HepG2 (cell line): ENCODE results near the gene CEP19. TPM values are rescaled to one million over a fixed set of nuclear protein-coding genes. Genes with fewer than 3 reads are reported as not detected.
A peak's percentile ranks its signal among the peaks of the same experiment; 100 is the strongest.

Source experiments
- ADNP ChIP-seq: sonication (generic); formaldehyde crosslinking; IDR thresholded peaks from 2 replicates; pipeline ENCODE4 v1.4.0; 2020; ENCODE audit warnings: missing genetic modification reagents
- BORCS8-MEF2B ChIP-seq: sonication (generic); formaldehyde crosslinking; IDR thresholded peaks from 2 replicates; pipeline ENCODE4 v1.8.0; 2022; ENCODE audit warnings: mild to moderate bottlenecking, missing genetic modification reagents
- CEBPG ChIP-seq: IDR thresholded peaks from 2 replicates; pipeline ENCODE4 v1.6.1; 2016
- CHD4 ChIP-seq: fragments of 200-600 bp; sonication (generic); IDR thresholded peaks from 2 replicates; pipeline ENCODE4 v1.7.0; 2017; ENCODE audit warnings: mild to moderate bottlenecking, low read length, borderline replicate concordance
- DMAP1 ChIP-seq: IDR thresholded peaks from 2 replicates; pipeline ENCODE4 v1.6.1; 2016
- ERF ChIP-seq: IDR thresholded peaks from 2 replicates; pipeline ENCODE4 v1.6.1; 2018; ENCODE audit warnings: missing biosample characterization, missing genetic modification reagents
- ESRRA ChIP-seq: sonication (generic); formaldehyde crosslinking; IDR thresholded peaks from 2 replicates; pipeline ENCODE4 v1.5.1; 2020; ENCODE audit warnings: mild to moderate bottlenecking, low read depth, missing genetic modification reagents
- IRF2 ChIP-seq: IDR thresholded peaks from 2 replicates; pipeline ENCODE4 v1.6.1; 2018; ENCODE audit warnings: missing genetic modification reagents, missing compliant biosample characterization
- MED8 ChIP-seq: sonication (generic); formaldehyde crosslinking; IDR thresholded peaks from 2 replicates; pipeline ENCODE4 v1.8.1; 2023; ENCODE audit warnings: mild to moderate bottlenecking, missing genetic modification reagents; ENCODE audit not compliant: insufficient replicate concordance
- MIER2 ChIP-seq: IDR thresholded peaks from 2 replicates; pipeline ENCODE4 v1.6.1; 2016; ENCODE audit warnings: missing biosample characterization, missing genetic modification reagents
- MTA1 ChIP-seq: sonication (generic); formaldehyde crosslinking; IDR thresholded peaks from 2 replicates; pipeline ENCODE4 v1.4.0; 2020; ENCODE audit warnings: missing genetic modification reagents, mild to moderate bottlenecking, borderline replicate concordance
- PLRG1 ChIP-seq: fragments of 450-650 bp; conservative IDR thresholded peaks from 2 replicates; pipeline ENCODE4 v1.6.1; 2016
- SSRP1 ChIP-seq: IDR thresholded peaks from 2 replicates; pipeline ENCODE4 v1.6.1; 2016; ENCODE audit warnings: control low read depth
- SYNCRIP ChIP-seq: fragments of 200-400 bp; formaldehyde crosslinking; IDR thresholded peaks from 2 replicates; pipeline ENCODE4 v1.6.1; 2018; ENCODE audit warnings: mild to moderate bottlenecking, low read depth, low read length; ENCODE audit not compliant: insufficient read depth
- ZKSCAN5 ChIP-seq: sonication (generic); formaldehyde crosslinking; IDR thresholded peaks from 2 replicates; pipeline ENCODE4 v1.5.1; 2020; ENCODE audit warnings: mild to moderate bottlenecking, missing genetic modification reagents
- ZNF563 ChIP-seq: sonication (generic); formaldehyde crosslinking; IDR thresholded peaks from 2 replicates; pipeline ENCODE4 v1.8.0; 2022; ENCODE audit warnings: mild to moderate bottlenecking, moderate library complexity, missing genetic modification reagents
- ZNF788 ChIP-seq: sonication (generic); formaldehyde crosslinking; IDR thresholded peaks from 2 replicates; pipeline ENCODE4 v1.5.0; 2020; ENCODE audit warnings: mild to moderate bottlenecking, missing genetic modification reagents, borderline replicate concordance
- ZNF878 ChIP-seq: sonication (generic); formaldehyde crosslinking; IDR thresholded peaks from 2 replicates; pipeline ENCODE4 v1.8.1; 2023; ENCODE audit warnings: mild to moderate bottlenecking, missing genetic modification reagents, moderate library complexity
- polyA plus RNA-seq, 8 experiments: library from polyadenylated mRNA; depleted of rRNA in 3 of 8; stranded (reverse) in 7 of 8; unstranded in 1 of 8; fragments of >200 nt; fragmentation: Illumina TruSeq in 4 of 8; extraction: Trizol in 4 of 8; gene quantifications; 2 replicates each; pipeline versions ENCODE4 v1.2.1 to v1.2.3, GENCODE V29; 2011 to 2016; ENCODE audit warnings: low read depth in 4 of 8, missing spikeins in 1 of 8, mixed read lengths in 1 of 8; ENCODE audit not compliant: insufficient read depth in 1 of 8
- total RNA-seq, 5 experiments: library from RNA; depleted of rRNA; stranded (reverse); fragments of >200 nt; fragmentation: Illumina TruSeq; extraction: Trizol; gene quantifications; 2 replicates each; pipeline ENCODE4 v1.2.3, GENCODE V29; 2016; ENCODE audit warnings: low read depth in 1 of 5
- TF ChIP-seq, protein P1 (sequence below): IDR thresholded peaks from 2 replicates; pipeline ENCODE4 v1.6.1; 2012; ENCODE audit warnings: low read depth, low read length, improper control_type of control experiment
- TF ChIP-seq, protein P2 (sequence below): sonication (generic); formaldehyde crosslinking; IDR thresholded peaks from 2 replicates; pipeline ENCODE4 v1.4.0; 2020; ENCODE audit warnings: mild to moderate bottlenecking, missing genetic modification reagents
- TF ChIP-seq, protein P3 (sequence below): IDR thresholded peaks from 2 replicates; pipeline ENCODE4 v1.6.1; 2016; ENCODE audit warnings: missing genetic modification reagents, missing compliant biosample characterization
- TF ChIP-seq, protein P4 (sequence below): sonication (generic); formaldehyde crosslinking; IDR thresholded peaks from 2 replicates; pipeline ENCODE4 v1.5.0; 2020; ENCODE audit warnings: missing genetic modification reagents
- TF ChIP-seq, protein P5 (sequence below), 2 experiments: sonication (generic) in 1 of 2; formaldehyde crosslinking in 1 of 2; IDR thresholded peaks; 2 replicates each; pipeline versions ENCODE4 v1.5.1 to v1.6.1; 2011 to 2020; ENCODE audit warnings: borderline replicate concordance in 1 of 2, low read depth in 1 of 2, low read length in 1 of 2, mild to moderate bottlenecking in 1 of 2, missing genetic modification reagents in 1 of 2, moderate library complexity in 1 of 2
- TF ChIP-seq, protein P6 (sequence below): sonication (generic); formaldehyde crosslinking; IDR thresholded peaks from 2 replicates; pipeline ENCODE4 v1.4.0; 2020; ENCODE audit warnings: mild to moderate bottlenecking, low read depth, missing genetic modification reagents

Gene CEP19
- total and polyA plus RNA-seq, 2 of the 13 experiments (the other 11 are each of a cell fraction or from before 2014, with no cell fraction given): 0.48 to 1.2 TPM

DNA sequence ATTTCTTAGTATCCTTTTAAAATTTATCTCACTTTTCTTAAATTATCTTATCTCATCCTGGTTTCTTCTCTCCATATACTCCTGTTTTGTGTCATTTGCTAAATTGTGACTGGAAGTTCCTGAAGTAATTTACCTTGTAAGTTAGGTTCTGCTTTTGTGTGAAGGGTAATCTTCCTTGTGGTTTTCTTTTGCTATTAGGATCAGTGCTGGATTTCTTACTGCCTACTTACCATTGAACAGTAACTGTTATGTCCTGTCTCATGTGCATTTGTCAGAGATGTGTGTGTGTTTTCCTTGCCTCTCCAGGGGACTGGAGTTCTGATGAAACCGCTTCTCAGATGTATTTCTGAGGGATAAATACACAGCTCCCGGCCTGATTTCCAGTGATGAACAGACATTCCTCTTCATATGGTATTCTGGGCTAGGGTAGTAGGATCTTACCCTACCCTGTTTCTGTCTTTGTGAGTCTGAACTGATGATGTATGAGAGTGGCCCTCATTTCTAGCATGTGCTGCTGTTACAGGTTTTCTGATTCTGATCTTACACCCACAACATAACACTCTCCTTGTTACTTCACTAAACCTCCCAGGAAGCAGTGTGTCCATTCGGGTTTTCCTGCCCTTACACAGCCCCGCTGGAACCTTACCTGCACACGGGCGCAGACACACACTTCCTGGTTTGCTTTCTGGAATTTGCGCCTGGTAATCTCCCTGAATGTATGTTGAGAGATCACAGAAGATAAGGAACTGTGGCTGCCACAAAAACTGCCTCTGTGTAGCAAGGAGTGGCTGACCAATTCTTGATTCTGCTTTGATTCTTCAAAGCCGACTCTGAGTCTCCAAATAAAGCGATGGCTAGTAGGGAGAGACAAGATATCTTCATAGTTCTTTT is 42.3 kb upstream of the CEP19 start (continued):
- TF ChIP-seq, protein P1, sequence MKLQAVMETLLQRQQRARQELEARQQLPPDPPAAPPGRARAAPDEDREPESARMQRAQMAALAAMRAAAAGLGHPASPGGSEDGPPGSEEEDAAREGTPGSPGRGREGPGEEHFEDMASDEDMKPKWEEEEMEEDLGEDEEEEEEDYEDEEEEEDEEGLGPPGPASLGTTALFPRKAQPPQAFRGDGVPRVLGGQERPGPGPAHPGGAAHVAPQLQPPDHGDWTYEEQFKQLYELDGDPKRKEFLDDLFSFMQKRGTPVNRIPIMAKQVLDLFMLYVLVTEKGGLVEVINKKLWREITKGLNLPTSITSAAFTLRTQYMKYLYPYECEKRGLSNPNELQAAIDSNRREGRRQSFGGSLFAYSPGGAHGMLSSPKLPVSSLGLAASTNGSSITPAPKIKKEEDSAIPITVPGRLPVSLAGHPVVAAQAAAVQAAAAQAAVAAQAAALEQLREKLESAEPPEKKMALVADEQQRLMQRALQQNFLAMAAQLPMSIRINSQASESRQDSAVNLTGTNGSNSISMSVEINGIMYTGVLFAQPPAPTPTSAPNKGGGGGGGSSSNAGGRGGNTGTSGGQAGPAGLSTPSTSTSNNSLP: no peak
- no peak for TF ChIP-seq ESRRA
- TF ChIP-seq, protein P2, sequence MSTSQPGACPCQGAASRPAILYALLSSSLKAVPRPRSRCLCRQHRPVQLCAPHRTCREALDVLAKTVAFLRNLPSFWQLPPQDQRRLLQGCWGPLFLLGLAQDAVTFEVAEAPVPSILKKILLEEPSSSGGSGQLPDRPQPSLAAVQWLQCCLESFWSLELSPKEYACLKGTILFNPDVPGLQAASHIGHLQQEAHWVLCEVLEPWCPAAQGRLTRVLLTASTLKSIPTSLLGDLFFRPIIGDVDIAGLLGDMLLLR: no peak
- no peak for TF ChIP-seq SYNCRIP
- peak; percentile 20; the same call in 1 of the 2 replicates for TF ChIP-seq CEBPG (CRISPR knock-in tag)
- TF ChIP-seq MED8 (CRISPR knock-in tag): no peak
- 0 out of 2 replicates have a peak, but pooled peaks have one; percentile 51 for TF ChIP-seq ERF (CRISPR knock-in tag)
- TF ChIP-seq DMAP1 (CRISPR knock-in tag): peak; percentile 56
- TF ChIP-seq, protein P3, sequence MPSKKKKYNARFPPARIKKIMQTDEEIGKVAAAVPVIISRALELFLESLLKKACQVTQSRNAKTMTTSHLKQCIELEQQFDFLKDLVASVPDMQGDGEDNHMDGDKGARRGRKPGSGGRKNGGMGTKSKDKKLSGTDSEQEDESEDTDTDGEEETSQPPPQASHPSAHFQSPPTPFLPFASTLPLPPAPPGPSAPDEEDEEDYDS (CRISPR knock-in tag): no peak
- TF ChIP-seq ZKSCAN5 (CRISPR knock-in tag): no peak
- TF ChIP-seq PLRG1: no peak
- TF ChIP-seq SSRP1 (CRISPR knock-in tag): no peak
- no peak for TF ChIP-seq IRF2 (CRISPR knock-in tag)
- TF ChIP-seq ZNF878 (CRISPR knock-in tag): no peak
- no peak for TF ChIP-seq CHD4
- TF ChIP-seq MTA1 (CRISPR knock-in tag): no peak
- TF ChIP-seq ZNF563: no peak
- no peak for TF ChIP-seq BORCS8-MEF2B (CRISPR knock-in tag)
- TF ChIP-seq, protein P4, sequence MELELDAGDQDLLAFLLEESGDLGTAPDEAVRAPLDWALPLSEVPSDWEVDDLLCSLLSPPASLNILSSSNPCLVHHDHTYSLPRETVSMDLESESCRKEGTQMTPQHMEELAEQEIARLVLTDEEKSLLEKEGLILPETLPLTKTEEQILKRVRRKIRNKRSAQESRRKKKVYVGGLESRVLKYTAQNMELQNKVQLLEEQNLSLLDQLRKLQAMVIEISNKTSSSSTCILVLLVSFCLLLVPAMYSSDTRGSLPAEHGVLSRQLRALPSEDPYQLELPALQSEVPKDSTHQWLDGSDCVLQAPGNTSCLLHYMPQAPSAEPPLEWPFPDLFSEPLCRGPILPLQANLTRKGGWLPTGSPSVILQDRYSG (CRISPR knock-in tag): no peak
- no peak for TF ChIP-seq ADNP (CRISPR knock-in tag)
- TF ChIP-seq, protein P5, sequence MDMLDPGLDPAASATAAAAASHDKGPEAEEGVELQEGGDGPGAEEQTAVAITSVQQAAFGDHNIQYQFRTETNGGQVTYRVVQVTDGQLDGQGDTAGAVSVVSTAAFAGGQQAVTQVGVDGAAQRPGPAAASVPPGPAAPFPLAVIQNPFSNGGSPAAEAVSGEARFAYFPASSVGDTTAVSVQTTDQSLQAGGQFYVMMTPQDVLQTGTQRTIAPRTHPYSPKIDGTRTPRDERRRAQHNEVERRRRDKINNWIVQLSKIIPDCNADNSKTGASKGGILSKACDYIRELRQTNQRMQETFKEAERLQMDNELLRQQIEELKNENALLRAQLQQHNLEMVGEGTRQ (IDR thresholded peaks at IDR 0.05; ENCODE audit: low read depth, low read length): no peak
- TF ChIP-seq, protein P5 (CRISPR knock-in tag; IDR thresholded peaks at IDR 0.05; ENCODE audit: borderline replicate concordance): 0 out of 2 replicates have a peak, but pooled peaks have one; percentile 4
- TF ChIP-seq MIER2 (CRISPR knock-in tag): no peak
- TF ChIP-seq, protein P6, sequence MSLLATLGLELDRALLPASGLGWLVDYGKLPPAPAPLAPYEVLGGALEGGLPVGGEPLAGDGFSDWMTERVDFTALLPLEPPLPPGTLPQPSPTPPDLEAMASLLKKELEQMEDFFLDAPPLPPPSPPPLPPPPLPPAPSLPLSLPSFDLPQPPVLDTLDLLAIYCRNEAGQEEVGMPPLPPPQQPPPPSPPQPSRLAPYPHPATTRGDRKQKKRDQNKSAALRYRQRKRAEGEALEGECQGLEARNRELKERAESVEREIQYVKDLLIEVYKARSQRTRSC (CRISPR knock-in tag): no peak
- TF ChIP-seq ZNF788 (CRISPR knock-in tag): no peak
